Smooth muscle cell (in vitro differentiated cells): Measurements from ENCODE around the gene CRYZL1. TPM values are rescaled to one million over a fixed set of nuclear protein-coding genes. Genes with fewer than 3 reads are reported as not detected.

Source experiments
- DNase-seq: peaks from one replicate; lab custom pipeline; 2025; ENCODE audit not compliant: unreplicated experiment; lab: John Stamatoyannopoulos, UW
- H2AFZ ChIP-seq: fragments of 200-600 bp; sonication (generic); 2 replicates; pipeline ENCODE4 v1.6.0; 2016; ENCODE audit warnings: antibody characterized with exemption, low read depth, mild to moderate bottlenecking
- H3F3A ChIP-seq: fragments of 200-600 bp; sonication (generic); 2 replicates; pipeline ENCODE4 v1.6.0; 2017; ENCODE audit warnings: antibody characterized with exemption, low read depth
- H3K27ac ChIP-seq: fragments of 200-600 bp; sonication (generic); 2 replicates; pipeline ENCODE4 v1.5.1; 2016; ENCODE audit warnings: low read depth, mild to moderate bottlenecking
- H3K27me3 ChIP-seq: fragments of 200-600 bp; sonication (generic); 2 replicates; pipeline ENCODE4 v1.6.1; 2016; ENCODE audit warnings: low read depth, mild to moderate bottlenecking
- H3K36me3 ChIP-seq: fragments of 200-600 bp; sonication (generic); 2 replicates; pipeline ENCODE4 v1.5.1; 2016; ENCODE audit warnings: low read depth
- H3K4me1 ChIP-seq: fragments of 200-600 bp; sonication (generic); 2 replicates; pipeline ENCODE4 v1.5.1; 2016; ENCODE audit warnings: low read depth
- H3K4me2 ChIP-seq: fragments of 200-600 bp; sonication (generic); 2 replicates; pipeline ENCODE4 v1.6.0; 2016; ENCODE audit warnings: mild to moderate bottlenecking
- H3K4me3 ChIP-seq: fragments of 200-600 bp; sonication (generic); 2 replicates; pipeline ENCODE4 v1.5.1; 2016; ENCODE audit warnings: mild to moderate bottlenecking
- H3K79me2 ChIP-seq: fragments of 200-600 bp; sonication (generic); 2 replicates; pipeline ENCODE4 v1.6.0; 2016; ENCODE audit warnings: low read depth, mild to moderate bottlenecking
- H3K9ac ChIP-seq: fragments of 200-600 bp; sonication (generic); 2 replicates; pipeline ENCODE4 v1.6.0; 2016; ENCODE audit warnings: low read depth
- H3K9me3 ChIP-seq: fragments of 200-600 bp; sonication (generic); replicated peaks from 2 replicates; pipeline ENCODE4 v1.5.1; 2016; ENCODE audit warnings: low read depth
- H4K20me1 ChIP-seq: fragments of 200-600 bp; sonication (generic); 2 replicates; pipeline ENCODE4 v1.6.0; 2016; ENCODE audit warnings: low read depth
- CTCF ChIP-seq: fragments of 200-600 bp; sonication (generic); IDR thresholded peaks from 2 replicates; pipeline ENCODE4 v1.5.1; 2017; ENCODE audit warnings: borderline replicate concordance, mild to moderate bottlenecking, antibody characterized with exemption; ENCODE audit not compliant: insufficient read depth, poor library complexity, severe bottlenecking
- WGBS: methylation state at CpG from one replicate; pipeline ENCODE4 v1.1.7; 2016; ENCODE audit warnings: low lambda C conversion rate; 5-methylcytosine and 5-hydroxymethylcytosine counted together
- polyA plus RNA-seq: library from polyadenylated mRNA; unstranded; fragments of >200 nt; fragmentation: Nextera tagmentation; extraction: Ambion mirVana; gene quantifications from 2 replicates; pipeline ENCODE4 v1.2.1, GENCODE V29; 2016
- total RNA-seq: library from RNA; depleted of rRNA; stranded (reverse); fragments of >200 nt; gene quantifications from 2 replicates; pipeline ENCODE4 v1.2.3, GENCODE V29; 2014

Gene CRYZL1
- total and polyA plus RNA-seq, 2 experiments from 2014 or later: 37.7 to 48.3 TPM

GRCh38 chr21:33645730-33646129, 4.2 kb upstream of the CRYZL1 start:
- Histone ChIP-seq H4K20me1 (peaks cover 69% of the 10 kb centered on the region), H3K79me2 (peaks cover 83% of the 10 kb centered on the region), H3K36me3 (no peaks in the 10 kb centered on the region), H3F3A (peaks cover 5% of the 10 kb centered on the region), H3K4me2 (no peak overlapping the region), H3K27me3 (no peaks in the 10 kb centered on the region), H3K4me3 (no peak overlapping the region), H3K9ac (no peak overlapping the region), H3K27ac (no peak overlapping the region), H3K9me3 (no peaks in the 10 kb centered on the region), H2AFZ (no peak overlapping the region), H3K4me1 (peaks cover 16% of the 10 kb centered on the region)
- DNase-seq: no peak
- WGBS: 85% methylated on average over 4 of the region's 4 CpGs
- no peak for TF ChIP-seq CTCF

DNA sequence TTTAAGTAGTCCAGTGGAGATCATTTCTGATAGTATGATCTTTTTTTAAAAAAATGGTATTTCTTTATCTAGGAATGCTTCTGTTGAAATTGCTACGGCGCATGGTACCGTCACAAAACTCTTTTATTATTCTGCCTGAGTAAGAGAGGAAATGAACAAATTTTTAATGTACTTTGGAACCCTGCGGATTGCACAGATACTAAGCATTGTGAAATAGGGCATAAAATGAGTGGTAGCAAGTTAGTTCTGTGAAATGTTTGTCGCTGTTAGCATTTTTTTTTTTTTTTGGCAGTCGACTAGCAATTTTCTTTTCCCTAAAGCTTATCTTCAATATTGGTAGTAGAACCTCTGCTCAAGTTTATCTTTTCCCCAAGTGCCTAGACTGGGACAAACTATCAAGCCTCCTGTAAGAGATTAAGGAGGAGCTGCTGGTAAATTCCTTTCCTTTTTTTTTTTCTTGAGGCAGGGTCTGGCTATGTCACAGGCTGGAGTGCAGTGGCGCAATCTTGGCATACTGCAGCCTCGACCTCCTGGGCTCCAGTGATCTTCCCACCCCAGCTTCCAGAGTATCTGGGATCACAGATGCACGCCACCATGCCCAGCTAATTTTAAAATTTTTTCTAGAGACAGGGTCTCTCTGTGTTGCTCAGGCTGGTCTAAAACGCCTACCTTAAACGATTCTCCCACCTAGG, 3.0 kb upstream of the CRYZL1 start:
- H3K4me1 ChIP-seq: peaks cover 18% of the 10 kb centered on the region
- peak overlapping the region; percentile 74 for H3K4me3 ChIP-seq
- peak overlapping the region; percentile 73 for H3K27ac ChIP-seq
- no peak for DNase-seq
- H3K9ac ChIP-seq: peak overlapping the region; percentile 60
- no peaks in the 10 kb centered on the region for H3K9me3 ChIP-seq
- peaks cover 5% of the 10 kb centered on the region for H3F3A ChIP-seq
- no peak for TF ChIP-seq CTCF
- H2AFZ ChIP-seq: no peak overlapping the region
- H3K36me3 ChIP-seq: no peaks in the 10 kb centered on the region
- 45% methylated on average over 11 of the region's 11 CpGs for WGBS
- H3K27me3 ChIP-seq: no peaks in the 10 kb centered on the region
- peak overlapping the region; percentile 91 for H3K4me2 ChIP-seq
- peaks cover 83% of the 10 kb centered on the region for H3K79me2 ChIP-seq
- peaks cover 62% of the 10 kb centered on the region for H4K20me1 ChIP-seq

- H2AFZ ChIP-seq: peak overlapping the region; percentile 68
- H3K9ac ChIP-seq: peak overlapping the region; percentile 60
- no peak for DNase-seq
- 1% methylated on average over 7 of the region's 7 CpGs for WGBS
- peaks cover 5% of the 10 kb centered on the region for H3F3A ChIP-seq
- peak overlapping the region; percentile 91 for H3K4me2 ChIP-seq
- H3K27me3 ChIP-seq: no peaks in the 10 kb centered on the region
- no peak for TF ChIP-seq CTCF
- H3K4me3 ChIP-seq: peak overlapping the region; percentile 74
- peak overlapping the region; percentile 73 for H3K27ac ChIP-seq
- H4K20me1 ChIP-seq: peaks cover 61% of the 10 kb centered on the region
- no peaks in the 10 kb centered on the region for H3K36me3 ChIP-seq
- peaks cover 18% of the 10 kb centered on the region for H3K4me1 ChIP-seq
- peaks cover 83% of the 10 kb centered on the region for H3K79me2 ChIP-seq
- no peaks in the 10 kb centered on the region for H3K9me3 ChIP-seq
Measured at GRCh38 chr21:33643658-33644311, 2.2 kb upstream of the CRYZL1 start.
